Activated CD8-positive, alpha-beta memory T cell treated with anti-CD3 and anti-CD28 coated beads for 48 hours (primary cell): ENCODE results near the gene FAF1.
"Not testable (repeated sequence)": the region's sequence is repeated elsewhere in the genome, so short reads cannot be mapped to it uniquely, and the experiment has no call there.

ENCODE experiments used
- DNase-seq, 3 experiments: peaks; one replicate each; pipeline ENCODE4 v3.0.0-alpha.2; 2020; ENCODE audit warnings: low read depth in 2 of 3, low spot score in 2 of 3

The FAF1 gene

GRCh38 chr1:50852889-50853288, 107.2 kb downstream of the FAF1 start:
- no peak for DNase-seq

- no peak for DNase-seq
Observed at GRCh38 chr1:50851466-50851865, 108.6 kb downstream of the FAF1 start.

DNA sequence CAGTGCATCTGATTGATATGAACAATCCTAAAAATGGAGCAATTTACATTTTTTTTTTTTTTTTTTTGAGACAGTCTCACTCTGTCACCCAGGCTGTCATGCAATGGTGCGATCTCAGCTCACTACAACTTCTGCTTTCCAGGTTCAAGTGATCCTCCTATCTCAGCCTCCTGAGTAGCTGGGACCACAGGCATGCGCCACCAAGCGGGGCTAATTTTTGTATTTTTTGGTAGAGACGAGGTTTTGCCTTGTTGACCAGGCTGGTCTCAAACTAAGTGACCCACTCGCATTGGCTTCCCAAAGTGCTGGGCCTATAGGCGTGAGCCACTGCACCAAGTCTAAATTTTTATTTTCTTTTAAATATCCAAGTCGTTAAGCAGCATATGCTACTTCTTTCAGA, 109.0 kb downstream of the FAF1 start:
- no peak for DNase-seq

- no peak for DNase-seq
Observed at GRCh38 chr1:50847303-50847702, 112.8 kb downstream of the FAF1 start.

DNA sequence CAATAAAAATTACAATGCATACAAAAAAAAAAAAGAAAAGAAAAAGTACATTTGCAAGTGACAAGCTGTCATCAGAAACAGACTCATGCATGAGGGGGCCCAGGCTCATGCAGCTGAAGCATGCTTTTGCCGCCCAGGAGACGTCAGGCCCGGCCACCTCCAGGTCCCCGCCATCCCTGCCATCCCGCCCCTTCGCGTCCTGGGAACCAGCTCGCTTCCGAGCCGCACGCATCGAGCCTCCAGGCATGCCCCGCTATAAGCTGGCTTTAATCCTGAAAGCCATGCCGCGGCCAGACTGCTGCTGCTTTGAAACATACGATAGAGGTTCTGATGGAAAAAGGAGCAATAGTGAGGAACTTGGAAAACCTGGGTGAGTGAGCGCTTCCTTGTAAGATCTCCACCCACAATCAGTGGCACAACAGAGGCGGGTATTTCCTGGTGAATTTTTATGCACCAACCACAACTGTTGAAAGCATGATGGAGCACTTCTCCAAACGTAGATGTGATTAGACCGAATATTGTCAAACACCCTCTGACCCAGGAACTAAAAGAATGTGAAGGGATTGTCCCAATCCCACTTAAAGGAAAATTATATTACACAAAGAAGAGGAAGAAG, 113.7 kb downstream of the FAF1 start:
- no peak for DNase-seq

GRCh38 chr1:50841791-50842387, 118.2 kb downstream of the FAF1 start:
- DNase-seq, result no peak

DNA sequence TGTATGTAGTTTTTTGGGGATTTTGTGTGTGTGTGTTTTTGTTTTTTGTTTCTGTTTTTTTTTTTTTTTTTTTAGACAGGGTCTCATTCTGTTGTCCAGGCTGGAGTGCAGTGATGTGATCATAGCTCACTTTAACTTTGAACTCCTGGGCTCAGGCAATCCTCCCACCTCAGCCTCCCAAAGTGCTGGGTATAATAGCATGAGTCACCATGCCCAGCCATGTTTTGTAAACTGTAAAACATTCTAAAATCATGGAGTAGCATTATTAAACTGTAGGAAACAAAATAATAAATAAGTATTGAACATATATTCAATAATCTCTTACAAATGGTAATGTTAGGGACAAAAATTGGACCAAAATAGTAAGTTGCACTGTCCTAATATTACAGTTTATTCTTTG, 124.0 kb downstream of the FAF1 start:
- no peak for DNase-seq

- no peak for DNase-seq
Observed at GRCh38 chr1:50833216-50833615, 126.9 kb downstream of the FAF1 start.

- DNase-seq, result no peak
Observed at GRCh38 chr1:50832167-50832566, 127.9 kb downstream of the FAF1 start.

GRCh38 chr1:50831300-50832061, 128.6 kb downstream of the FAF1 start:
- no peak for DNase-seq

DNA sequence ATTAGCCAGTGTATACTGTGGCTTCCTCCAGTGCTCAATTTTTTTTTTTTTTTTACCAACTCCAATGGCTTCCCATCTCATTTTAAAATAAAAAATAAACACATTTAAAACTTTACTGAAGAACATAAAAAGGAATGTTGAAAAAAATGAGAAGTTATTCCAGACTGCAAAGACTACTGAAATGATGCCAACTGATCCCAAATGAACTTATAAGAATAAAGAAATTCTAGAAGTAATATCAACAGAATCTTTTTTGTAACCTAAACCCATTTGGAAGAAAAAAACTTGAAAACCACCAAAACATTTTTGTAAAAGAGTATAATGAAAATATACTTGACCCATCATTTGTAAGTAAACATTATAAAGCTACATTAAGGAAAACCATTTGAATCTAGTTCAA, 129.4 kb downstream of the FAF1 start:
- no peak for DNase-seq

- DNase-seq, result no peak
Observed at GRCh38 chr1:50829014-50829958, 130.8 kb downstream of the FAF1 start.

DNA sequence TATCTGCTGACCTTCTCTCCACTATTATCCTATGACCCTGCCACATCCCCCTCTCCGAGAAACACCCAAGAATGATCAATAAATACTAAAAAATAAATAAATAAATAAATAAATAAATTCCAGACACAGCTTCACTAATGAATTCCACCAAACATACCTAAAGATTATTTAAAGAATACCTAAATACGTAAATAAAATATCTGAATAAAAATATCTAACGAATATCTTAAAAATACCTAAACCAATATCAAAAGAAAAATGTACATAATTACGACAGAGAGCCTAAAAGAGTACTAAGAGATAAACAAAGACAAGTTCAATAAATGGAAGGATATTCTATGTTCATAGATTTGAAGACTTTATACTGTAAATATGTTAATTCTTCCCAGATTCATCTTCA, 132.5 kb downstream of the FAF1 start:
- no peak for DNase-seq

- DNase-seq, result not testable (repeated sequence)
Observed at GRCh38 chr1:50826792-50827191, 133.3 kb downstream of the FAF1 start.

- DNase-seq, result no peak
Observed at GRCh38 chr1:50822035-50822776, 137.9 kb downstream of the FAF1 start.

GRCh38 chr1:50820545-50820944, 139.5 kb downstream of the FAF1 start:
- no peak for DNase-seq

GRCh38 chr1:50812346-50812745, 147.7 kb downstream of the FAF1 start:
- no peak for DNase-seq

- no peak for DNase-seq
Observed at GRCh38 chr1:50808296-50808695, 151.8 kb downstream of the FAF1 start.

DNA sequence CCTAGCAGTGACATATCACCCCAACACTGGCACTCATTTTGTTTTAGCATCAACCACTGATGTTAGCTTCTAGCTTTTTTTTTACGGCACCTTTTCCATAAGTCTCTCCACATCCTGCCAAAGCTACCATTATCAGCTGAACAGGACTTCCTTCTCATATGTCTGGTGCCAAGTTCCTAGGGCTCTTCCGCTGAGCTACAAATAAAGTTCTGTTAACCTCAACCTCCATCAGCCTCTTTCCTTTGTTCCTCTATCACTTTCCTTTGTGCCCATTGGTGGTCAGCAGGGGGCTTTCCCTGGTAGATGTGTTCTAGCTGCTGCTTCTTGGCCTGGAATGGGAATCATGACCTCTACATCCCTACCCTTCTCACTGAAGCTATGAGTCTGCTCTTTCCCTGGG, 163.8 kb downstream of the FAF1 start:
- no peak for DNase-seq

GRCh38 chr1:50793521-50793920, 166.5 kb downstream of the FAF1 start:
- no peak for DNase-seq

- DNase-seq, result no peak
Observed at GRCh38 chr1:50787266-50787665, 172.8 kb downstream of the FAF1 start.
